ENCODE data around the gene PSMD13.

DNA sequence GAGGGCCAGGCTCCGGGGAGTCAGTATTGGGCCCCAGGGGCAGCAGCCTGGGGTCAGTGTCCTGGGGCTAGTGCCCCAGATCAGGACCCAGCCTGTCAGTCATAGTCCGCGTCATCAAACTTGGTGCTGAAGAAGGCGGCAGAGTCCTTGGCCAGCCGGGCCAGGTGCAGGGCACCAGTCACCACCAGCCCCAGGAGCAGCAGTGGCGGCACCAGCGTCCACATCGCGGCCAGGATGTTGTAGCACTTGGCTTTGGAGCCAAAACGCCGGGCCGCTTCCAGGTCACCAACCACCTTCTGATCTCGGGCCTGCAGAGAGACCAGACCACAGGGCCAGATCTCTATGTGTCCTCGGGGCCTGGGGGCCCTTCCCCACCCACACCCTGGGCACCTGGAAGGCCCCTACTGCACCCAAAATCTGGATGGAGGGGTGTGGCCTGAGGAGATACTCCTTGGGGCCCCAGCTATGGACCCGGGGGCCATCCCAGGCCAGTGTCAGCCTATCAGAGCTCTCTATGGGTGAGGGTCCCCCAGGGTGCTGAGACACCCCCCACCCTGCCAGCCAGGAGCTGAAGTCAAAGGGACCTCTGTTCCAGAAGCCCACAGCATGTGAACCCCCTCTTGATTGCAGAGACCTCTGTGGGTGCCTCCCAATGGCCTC is 61.8 kb downstream of the PSMD13 start:
- TF ChIP-seq, protein P1, sequence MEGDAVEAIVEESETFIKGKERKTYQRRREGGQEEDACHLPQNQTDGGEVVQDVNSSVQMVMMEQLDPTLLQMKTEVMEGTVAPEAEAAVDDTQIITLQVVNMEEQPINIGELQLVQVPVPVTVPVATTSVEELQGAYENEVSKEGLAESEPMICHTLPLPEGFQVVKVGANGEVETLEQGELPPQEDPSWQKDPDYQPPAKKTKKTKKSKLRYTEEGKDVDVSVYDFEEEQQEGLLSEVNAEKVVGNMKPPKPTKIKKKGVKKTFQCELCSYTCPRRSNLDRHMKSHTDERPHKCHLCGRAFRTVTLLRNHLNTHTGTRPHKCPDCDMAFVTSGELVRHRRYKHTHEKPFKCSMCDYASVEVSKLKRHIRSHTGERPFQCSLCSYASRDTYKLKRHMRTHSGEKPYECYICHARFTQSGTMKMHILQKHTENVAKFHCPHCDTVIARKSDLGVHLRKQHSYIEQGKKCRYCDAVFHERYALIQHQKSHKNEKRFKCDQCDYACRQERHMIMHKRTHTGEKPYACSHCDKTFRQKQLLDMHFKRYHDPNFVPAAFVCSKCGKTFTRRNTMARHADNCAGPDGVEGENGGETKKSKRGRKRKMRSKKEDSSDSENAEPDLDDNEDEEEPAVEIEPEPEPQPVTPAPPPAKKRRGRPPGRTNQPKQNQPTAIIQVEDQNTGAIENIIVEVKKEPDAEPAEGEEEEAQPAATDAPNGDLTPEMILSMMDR (IDR thresholded peaks at IDR 0.05; ENCODE audit: poor library complexity), result no peak
- TF ChIP-seq EZH2 (IDR thresholded peaks at IDR 0.05; ENCODE audit: borderline replicate concordance), result no peak

Measured in hepatocyte (in vitro differentiated cells).